Hematopoietic multipotent progenitor cell treated with erythropoietin and hydrocortisone succinate and interleukin-3 and kit ligand, for 15 days (in vitro differentiated cells): Measurements from ENCODE around the gene AKAP6.

Experiments
- DNase-seq: peaks from one replicate; pipeline ENCODE4 v3.0.0-alpha.2; 2015; ENCODE audit warnings: low spot score

Gene AKAP6

DNA sequence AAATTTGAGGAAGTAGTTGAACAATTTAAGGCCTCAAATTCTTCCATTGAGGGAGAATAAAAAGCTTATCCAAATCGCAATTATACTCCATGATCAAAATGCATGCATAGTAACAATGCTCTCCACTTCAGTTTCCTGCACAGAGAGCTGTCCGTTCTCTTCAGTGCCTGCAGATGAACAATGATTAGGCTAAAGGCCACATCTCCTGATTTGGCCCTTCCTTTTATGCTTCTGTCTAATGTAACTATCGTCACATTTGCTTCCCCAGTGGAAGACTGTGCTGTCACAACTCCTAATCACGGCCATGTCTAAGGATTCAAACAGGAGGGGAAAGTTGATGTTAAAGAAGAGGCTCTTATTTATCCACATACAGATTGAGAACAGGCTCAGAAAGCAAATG is 496.0 kb downstream of the AKAP6 start:
- DNase-seq = no peak

DNA sequence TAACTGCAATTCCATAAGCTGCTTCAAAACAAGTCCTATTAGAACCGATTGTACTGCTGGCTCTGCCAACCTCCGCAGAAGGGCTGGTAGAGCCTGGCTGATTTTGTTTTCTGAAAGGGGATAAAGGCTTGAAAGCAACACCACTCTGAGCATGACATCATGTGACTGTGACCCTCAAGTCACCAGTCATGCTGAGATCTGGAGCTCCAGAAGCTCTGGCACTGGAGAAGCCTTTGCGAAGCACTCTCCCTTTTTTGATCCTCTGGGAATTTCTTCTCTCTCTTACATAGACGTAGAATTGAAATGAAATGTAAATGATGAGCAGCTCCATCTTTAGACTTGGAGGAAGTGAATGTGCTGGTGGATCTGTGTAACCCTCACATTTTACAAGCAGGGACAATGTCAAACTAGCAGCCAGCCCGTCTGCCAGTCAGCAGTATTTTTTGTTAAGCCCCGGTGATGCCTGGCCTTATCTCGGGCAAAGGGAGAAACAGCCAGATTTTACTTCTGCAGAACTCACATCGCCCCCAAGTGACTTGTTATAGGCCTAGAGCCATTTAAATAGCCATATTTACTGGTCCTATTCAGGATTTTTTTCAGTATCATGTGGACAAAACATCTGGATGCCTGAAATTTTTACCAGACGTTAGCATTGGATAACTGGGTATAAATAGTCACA is 497.4 kb downstream of the AKAP6 start:
- DNase-seq = no peak

DNA sequence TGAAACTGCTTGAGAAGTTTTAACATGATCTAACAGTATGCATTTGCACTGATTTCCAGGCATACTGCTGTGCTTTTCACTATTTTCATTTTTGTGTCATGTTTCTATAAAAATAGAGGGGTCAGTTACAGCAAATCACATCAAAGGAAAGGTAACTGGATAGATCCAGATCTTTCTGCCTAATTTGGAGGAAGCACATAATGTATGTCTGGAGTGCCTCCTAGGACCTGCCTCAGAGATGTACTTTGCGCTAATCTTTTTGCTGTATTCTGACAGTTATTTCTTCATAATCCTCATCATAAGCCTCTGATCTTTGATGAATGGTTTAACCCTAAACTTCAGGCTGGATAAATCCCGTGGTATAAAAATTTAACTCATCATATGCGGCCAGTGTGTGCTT is 498.4 kb downstream of the AKAP6 start:
- DNase-seq = no peak

DNA sequence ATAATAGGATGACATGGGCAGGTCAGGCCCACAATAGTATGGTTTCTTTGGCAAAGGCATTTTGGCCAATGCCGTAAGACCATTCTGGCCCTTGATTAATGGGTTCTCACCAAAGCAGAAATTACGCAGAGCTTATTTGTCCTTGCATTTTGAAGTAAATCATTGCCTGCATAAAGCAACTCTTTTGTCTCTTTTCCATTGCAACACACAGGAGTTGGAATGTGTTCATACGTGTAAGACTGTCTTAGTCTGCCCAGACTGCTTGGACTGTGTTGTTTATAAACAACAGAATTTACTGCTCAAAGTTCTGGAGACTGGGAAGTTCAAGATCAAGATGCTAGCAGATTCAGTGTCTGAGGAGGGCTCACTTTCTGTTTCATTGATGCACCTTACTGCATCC is 506.8 kb downstream of the AKAP6 start:
- no peak for DNase-seq

DNA sequence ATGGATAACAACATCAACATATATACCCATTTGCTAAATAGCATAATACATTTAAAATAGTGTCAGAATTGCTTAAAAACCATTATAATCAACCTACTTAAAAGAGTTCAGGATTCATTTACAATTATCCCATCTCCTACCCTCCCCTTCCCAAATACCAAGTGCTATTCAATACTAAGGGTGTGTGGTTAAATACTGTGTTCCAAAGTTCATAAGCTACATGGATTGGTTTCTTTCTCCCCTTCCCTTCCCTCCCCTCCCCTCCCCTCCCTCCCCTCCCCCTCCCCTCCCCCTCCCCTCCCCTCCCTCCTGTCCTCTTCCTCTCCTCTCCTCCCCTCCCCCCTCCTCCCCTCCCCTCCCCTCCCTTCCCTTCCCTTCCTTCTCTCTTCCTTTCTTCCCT is 512.6 kb downstream of the AKAP6 start:
- DNase-seq = no peak

DNA sequence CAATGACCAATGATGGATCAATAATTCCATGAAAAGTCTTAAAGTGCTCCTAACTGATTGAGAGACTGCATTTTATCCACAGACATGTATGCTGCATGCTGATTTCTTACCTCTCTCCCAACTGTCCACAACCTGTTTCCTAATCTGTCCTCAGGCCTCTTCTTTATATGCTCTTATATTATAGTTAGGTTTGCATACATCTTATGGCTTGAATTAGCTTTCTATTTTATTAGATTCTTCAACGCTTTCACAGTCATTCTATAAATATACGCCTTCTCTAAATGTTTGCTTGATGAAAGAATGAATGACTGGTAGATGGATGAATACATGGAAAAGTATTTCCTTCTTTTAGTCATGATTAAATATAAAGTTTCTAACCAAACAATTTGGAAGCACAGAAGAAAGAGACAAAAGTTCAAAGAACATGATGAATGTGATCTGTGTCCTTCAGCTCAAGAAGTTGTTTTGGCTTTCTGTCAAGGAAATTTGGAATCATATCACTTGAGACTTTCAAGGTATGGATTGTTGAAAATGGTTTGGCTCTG is 517.8 kb downstream of the AKAP6 start:
- no peak for DNase-seq

DNA sequence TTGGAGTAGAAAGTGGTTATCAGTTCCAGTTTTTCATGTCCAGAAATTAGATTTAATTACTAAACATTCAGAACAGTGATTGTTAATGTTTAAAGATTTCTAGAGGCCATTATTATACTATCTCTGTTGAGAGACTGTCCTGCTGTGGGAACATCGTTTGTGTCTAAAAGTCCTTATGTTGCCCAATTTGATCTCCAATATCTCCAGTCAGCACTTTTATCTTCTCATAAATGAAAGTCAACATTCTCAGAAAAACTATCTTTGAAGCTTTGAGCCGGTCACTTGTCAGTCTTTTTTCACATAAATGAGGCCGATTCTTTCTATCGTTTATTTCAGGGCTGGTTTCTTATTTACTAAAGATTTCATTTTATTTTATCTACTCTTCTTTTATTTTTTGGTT is 518.8 kb downstream of the AKAP6 start:
- DNase-seq = no peak

DNA sequence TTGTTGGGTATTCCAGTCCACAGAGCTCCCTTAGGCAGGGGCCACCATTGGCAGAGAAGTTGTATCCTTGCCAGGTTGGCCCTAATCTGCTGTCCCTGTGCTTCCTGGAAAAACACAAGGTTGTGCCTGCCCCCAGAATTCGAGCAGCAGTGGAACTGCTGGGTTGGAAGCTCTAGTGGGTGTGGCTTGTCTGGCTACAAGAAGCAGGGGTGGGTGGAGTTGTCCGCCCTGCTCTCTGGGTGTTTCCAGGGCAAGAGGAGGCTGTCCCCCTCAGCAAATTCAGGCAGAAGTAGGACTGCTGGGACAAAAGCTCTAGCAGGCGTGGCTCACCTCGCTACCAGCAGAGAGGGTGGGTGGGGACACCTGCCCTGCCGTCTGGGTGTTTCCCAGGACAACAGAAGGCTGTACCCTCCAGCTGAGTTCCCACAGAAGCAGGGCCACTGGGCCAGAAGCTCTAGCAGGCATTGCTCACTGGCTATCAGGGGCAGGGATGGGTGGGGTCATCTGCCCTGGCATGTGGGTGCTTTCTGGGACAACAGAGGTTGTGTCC is 536.8 kb downstream of the AKAP6 start:
- DNase-seq = no peak

DNA sequence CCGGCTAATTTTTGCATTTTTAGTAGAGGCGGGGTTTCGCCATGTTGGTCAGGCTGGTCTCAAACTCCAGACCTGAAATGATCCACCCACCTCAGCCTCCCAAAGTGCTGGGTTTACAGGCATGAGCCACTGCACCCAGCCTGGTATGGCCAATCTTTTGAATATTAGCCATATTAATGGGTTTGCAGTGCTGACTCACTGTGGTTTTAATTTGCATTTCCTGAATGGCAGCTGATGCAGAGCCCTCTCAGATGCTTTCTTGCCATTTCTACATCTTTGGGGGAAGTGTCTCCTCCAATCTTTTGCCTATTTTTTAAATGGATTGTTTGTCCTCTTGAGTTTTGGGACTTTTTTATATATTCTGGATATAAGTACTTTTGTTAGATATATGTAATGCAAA is 554.1 kb downstream of the AKAP6 start:
- no peak for DNase-seq
